H9 (cell line): Measurements from ENCODE around the gene SPDYA. TPM values are rescaled to one million over a fixed set of nuclear protein-coding genes. Genes with fewer than 3 reads are reported as not detected.

Experiments used
- DNase-seq: peaks from one replicate; pipeline ENCODE4 v3.0.0-alpha.2; 2017
- H2AFZ ChIP-seq: one replicate; pipeline ENCODE4 v1.6.1; 2013; ENCODE audit warnings: mild to moderate bottlenecking, low read length, control low read depth, moderate library complexity
- H2AK5ac ChIP-seq: 2 replicates; pipeline ENCODE4 v1.6.1; 2013; ENCODE audit warnings: low read length, control low read depth, mixed read lengths; ENCODE audit not compliant: insufficient read length
- H2BK120ac ChIP-seq: one replicate; pipeline ENCODE4 v1.6.1; 2013; ENCODE audit warnings: low read depth, mild to moderate bottlenecking, low read length, control low read depth, inconsistent platforms; ENCODE audit not compliant: poor library complexity, severe bottlenecking
- H2BK12ac ChIP-seq: 2 replicates; pipeline ENCODE4 v1.6.1; 2013; ENCODE audit warnings: low read length, control low read depth, mixed read lengths, low read depth; ENCODE audit not compliant: insufficient read length
- H2BK15ac ChIP-seq: 2 replicates; pipeline ENCODE4 v1.6.1; 2013; ENCODE audit warnings: low read depth, low read length, control low read depth
- H2BK20ac ChIP-seq: one replicate; pipeline ENCODE4 v1.6.1; 2013; ENCODE audit warnings: low read depth, mild to moderate bottlenecking, low read length, control low read depth, inconsistent platforms; ENCODE audit not compliant: poor library complexity, severe bottlenecking
- H2BK5ac ChIP-seq: 2 replicates; pipeline ENCODE4 v1.6.1; 2013; ENCODE audit warnings: low read length, control low read depth, mixed read lengths; ENCODE audit not compliant: insufficient read length
- H3K14ac ChIP-seq: 2 replicates; pipeline ENCODE4 v1.6.1; 2013; ENCODE audit warnings: low read length, control low read depth; ENCODE audit not compliant: insufficient read depth
- H3K18ac ChIP-seq: 2 replicates; pipeline ENCODE4 v1.6.1; 2013; ENCODE audit warnings: low read depth, mild to moderate bottlenecking, mixed read lengths, low read length, control low read depth; ENCODE audit not compliant: insufficient read length
- H3K23ac ChIP-seq: 2 replicates; pipeline ENCODE4 v1.6.1; 2013; ENCODE audit warnings: low read length, control low read depth, mixed read lengths, low read depth; ENCODE audit not compliant: insufficient read length
- H3K23me2 ChIP-seq: 2 replicates; pipeline ENCODE4 v1.6.1; 2013; ENCODE audit warnings: low read depth, mild to moderate bottlenecking, mixed read lengths, low read length, control low read depth; ENCODE audit not compliant: insufficient read length, poor library complexity, severe bottlenecking
- H3K27ac ChIP-seq: 2 replicates; pipeline ENCODE4 v1.5.1; 2013; ENCODE audit warnings: low read length, control low read depth, mixed read lengths, low read depth; ENCODE audit not compliant: insufficient read length
- H3K27me3 ChIP-seq: 2 replicates; pipeline ENCODE4 v1.6.1; 2013; ENCODE audit warnings: low read length, control low read depth, inconsistent platforms; ENCODE audit not compliant: insufficient read depth
- H3K4ac ChIP-seq: 2 replicates; pipeline ENCODE4 v1.6.1; 2013; ENCODE audit warnings: low read depth, mild to moderate bottlenecking, control low read depth, inconsistent platforms, low read length, moderate library complexity
- H3K4me1 ChIP-seq: 2 replicates; pipeline ENCODE4 v1.6.1; 2013; ENCODE audit warnings: low read length, control low read depth, inconsistent platforms; ENCODE audit not compliant: insufficient read depth
- H3K4me2 ChIP-seq: 2 replicates; pipeline ENCODE4 v1.6.1; 2013; ENCODE audit warnings: low read length, control low read depth, mixed read lengths; ENCODE audit not compliant: insufficient read length, insufficient read depth
- H3K56ac ChIP-seq: 2 replicates; pipeline ENCODE4 v1.6.1; 2013; ENCODE audit warnings: low read depth, mild to moderate bottlenecking, mixed read lengths, low read length, control low read depth; ENCODE audit not compliant: insufficient read length
- H3K79me1 ChIP-seq: 2 replicates; pipeline ENCODE4 v1.6.1; 2013; ENCODE audit warnings: low read depth, mild to moderate bottlenecking, moderate library complexity, low read length, control low read depth, inconsistent platforms; ENCODE audit not compliant: insufficient read depth, poor library complexity, severe bottlenecking
- H3K79me2 ChIP-seq: 2 replicates; pipeline ENCODE4 v1.6.1; 2013; ENCODE audit warnings: low read length, control low read depth, inconsistent platforms; ENCODE audit not compliant: insufficient read depth
- H3K9ac ChIP-seq: 2 replicates; pipeline ENCODE4 v1.6.1; 2013; ENCODE audit warnings: low read length, control low read depth, mixed read lengths; ENCODE audit not compliant: insufficient read length; ENCODE audit errors: extremely low read depth
- H3K9me3 ChIP-seq: one replicate; pipeline ENCODE4 v1.6.1; 2013; ENCODE audit warnings: low read depth, low read length, inconsistent platforms; ENCODE audit not compliant: control insufficient read depth
- H3T11ph ChIP-seq: one replicate; pipeline ENCODE4 v1.6.1; 2013; ENCODE audit warnings: mild to moderate bottlenecking, low read length, control low read depth, inconsistent platforms
- H4K20me1 ChIP-seq: one replicate; pipeline ENCODE4 v1.6.1; 2013; ENCODE audit not compliant: control insufficient read depth, insufficient read length, insufficient read depth
- H4K5ac ChIP-seq: 2 replicates; pipeline ENCODE4 v1.6.1; 2013; ENCODE audit warnings: low read depth, mild to moderate bottlenecking, mixed read lengths, low read length, control low read depth; ENCODE audit not compliant: insufficient read length
- H4K8ac ChIP-seq: replicated peaks from 2 replicates; pipeline ENCODE4 v1.6.1; 2013; ENCODE audit warnings: low read length, control low read depth, mixed read lengths, low read depth; ENCODE audit not compliant: insufficient read length
- H4K91ac ChIP-seq: 2 replicates; pipeline ENCODE4 v1.6.1; 2013; ENCODE audit warnings: low read depth, mild to moderate bottlenecking, moderate library complexity, mixed read lengths, low read length, control low read depth; ENCODE audit not compliant: insufficient read length
- H3K27ac Mint-ChIP-seq, 3 experiments: 2 replicates in 2 of 3; 3 replicates in 1 of 3; pipeline ENCODE4 v1.8.0; 2020 to 2021; ENCODE audit warnings: mixed read lengths in 3 of 3, mild to moderate bottlenecking in 1 of 3, moderate library complexity in 1 of 3
- H3K27me3 Mint-ChIP-seq: 2 replicates; pipeline ENCODE4 v1.8.0; 2021; ENCODE audit warnings: low read depth, mild to moderate bottlenecking, moderate library complexity, mixed read lengths
- H3K36me3 Mint-ChIP-seq, 3 experiments: 2 replicates in 2 of 3; 3 replicates in 1 of 3; pipeline ENCODE4 v1.8.0; 2020 to 2021; ENCODE audit warnings: low read depth in 3 of 3, mixed read lengths in 3 of 3; ENCODE audit not compliant: insufficient read depth in 1 of 3
- H3K4me1 Mint-ChIP-seq, 2 experiments: 2 replicates each; pipeline ENCODE4 v1.8.0; 2020; ENCODE audit warnings: mixed read lengths in 2 of 2
- H3K4me3 Mint-ChIP-seq, 2 experiments: 2 replicates in 1 of 2; 3 replicates in 1 of 2; pipeline ENCODE4 v1.8.0; 2020 to 2021; ENCODE audit warnings: mild to moderate bottlenecking in 2 of 2, mixed read lengths in 2 of 2, moderate library complexity in 1 of 2
- H3K9me3 Mint-ChIP-seq, 2 experiments: 2 replicates in 1 of 2; 3 replicates in 1 of 2; pipeline ENCODE4 v1.8.0; 2020; ENCODE audit warnings: mild to moderate bottlenecking in 2 of 2, mixed read lengths in 2 of 2, moderate library complexity in 1 of 2
- WGBS: extraction: QIAGEN DNeasy Blood & Tissue Kit; methylation state at CpG from one replicate; pipeline ENCODE4 v1.1.7; 2013; ENCODE audit warnings: missing lambda C conversion rate, low lambda C conversion rate, mixed read lengths; ENCODE audit not compliant: insufficient read length; ENCODE audit errors: extremely low coverage; 5-methylcytosine and 5-hydroxymethylcytosine counted together
- total RNA-seq: library from RNA; stranded (reverse); gene quantifications from 2 replicates; pipeline ENCODE4 v1.2.1, GENCODE V29; 2021
- TF ChIP-seq, protein P1 (sequence below): fragments of 200-600 bp; sonication (generic); conservative IDR thresholded peaks from 3 replicates; pipeline ENCODE4 v1.8.0; 2021; ENCODE audit warnings: antibody characterized with exemption, mild to moderate bottlenecking

SPDYA gene
- total RNA-seq, 1 experiment from 2014 or later: 0.52 TPM

DNA sequence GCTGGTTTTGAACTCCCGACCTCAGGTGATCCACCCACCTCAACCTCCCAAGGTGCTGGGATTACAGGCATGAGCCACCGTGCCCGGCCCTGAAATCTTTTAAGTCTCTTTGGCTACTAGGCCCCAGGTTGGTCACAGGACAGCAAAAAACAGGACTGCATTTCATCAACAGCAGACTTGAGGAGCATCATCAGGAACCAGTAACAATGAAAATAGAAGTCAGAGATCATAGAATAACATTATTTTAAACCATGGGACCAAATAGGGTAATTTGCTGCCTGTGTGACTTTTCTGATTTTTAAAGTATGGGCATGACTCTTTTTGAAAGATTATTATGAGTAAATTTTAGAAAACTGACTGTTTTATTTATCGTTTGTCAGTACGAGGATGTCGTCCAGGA lies 34.2 kb upstream of the SPDYA start:
- H2BK120ac ChIP-seq: no peak overlapping the region
- no peak overlapping the region for H3K18ac ChIP-seq
- no peaks in the 10 kb centered on the region for H4K20me1 ChIP-seq
- H3K4ac ChIP-seq: no peak overlapping the region
- H3K79me1 ChIP-seq: peaks cover 12% of the 10 kb centered on the region
- H3T11ph ChIP-seq: no peak overlapping the region
- H2BK5ac ChIP-seq: no peak overlapping the region
- no peaks in the 10 kb centered on the region for H3K9me3 ChIP-seq
- Mint-ChIP-seq H3K9me3 (no peaks in the 10 kb centered on the region), H3K27me3 (no peaks in the 10 kb centered on the region), H3K4me1 (peaks cover 0 to 5% of the 10 kb centered on the region in 2 experiments; a peak in 1 of 4 replicates), H3K36me3 (peaks cover 11 to 37% (median 36%) of the 10 kb centered on the region in 3 experiments; a peak in 6 of 7 replicates), H3K27ac (no peak overlapping the region), H3K4me3 (no peak overlapping the region)
- no peaks in the 10 kb centered on the region for H3K27me3 ChIP-seq
- no peak overlapping the region for H4K5ac ChIP-seq
- H2AFZ ChIP-seq: no peak overlapping the region
- H4K8ac ChIP-seq: no peak overlapping the region
- H3K23ac ChIP-seq: no peak overlapping the region
- H4K91ac ChIP-seq: no peak overlapping the region
- H2BK20ac ChIP-seq: no peak overlapping the region
- H3K23me2 ChIP-seq: no peaks in the 10 kb centered on the region
- no peaks in the 10 kb centered on the region for H3K4me1 ChIP-seq
- WGBS: no CpG with 5 or more reads among the region's 6 CpGs
- H3K14ac ChIP-seq: no peak overlapping the region
- no peak overlapping the region for H3K27ac ChIP-seq
- H2BK15ac ChIP-seq: no peak overlapping the region
- H3K9ac ChIP-seq: no peak overlapping the region
- H2BK12ac ChIP-seq: no peak overlapping the region
- TF ChIP-seq, protein P1, sequence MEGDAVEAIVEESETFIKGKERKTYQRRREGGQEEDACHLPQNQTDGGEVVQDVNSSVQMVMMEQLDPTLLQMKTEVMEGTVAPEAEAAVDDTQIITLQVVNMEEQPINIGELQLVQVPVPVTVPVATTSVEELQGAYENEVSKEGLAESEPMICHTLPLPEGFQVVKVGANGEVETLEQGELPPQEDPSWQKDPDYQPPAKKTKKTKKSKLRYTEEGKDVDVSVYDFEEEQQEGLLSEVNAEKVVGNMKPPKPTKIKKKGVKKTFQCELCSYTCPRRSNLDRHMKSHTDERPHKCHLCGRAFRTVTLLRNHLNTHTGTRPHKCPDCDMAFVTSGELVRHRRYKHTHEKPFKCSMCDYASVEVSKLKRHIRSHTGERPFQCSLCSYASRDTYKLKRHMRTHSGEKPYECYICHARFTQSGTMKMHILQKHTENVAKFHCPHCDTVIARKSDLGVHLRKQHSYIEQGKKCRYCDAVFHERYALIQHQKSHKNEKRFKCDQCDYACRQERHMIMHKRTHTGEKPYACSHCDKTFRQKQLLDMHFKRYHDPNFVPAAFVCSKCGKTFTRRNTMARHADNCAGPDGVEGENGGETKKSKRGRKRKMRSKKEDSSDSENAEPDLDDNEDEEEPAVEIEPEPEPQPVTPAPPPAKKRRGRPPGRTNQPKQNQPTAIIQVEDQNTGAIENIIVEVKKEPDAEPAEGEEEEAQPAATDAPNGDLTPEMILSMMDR: no peak
- H3K79me2 ChIP-seq: peaks cover 11% of the 10 kb centered on the region; the same call in 1 of the 2 replicates
- no peak for DNase-seq
- no peak overlapping the region for H3K56ac ChIP-seq
- H3K4me2 ChIP-seq: no peak overlapping the region
- H2AK5ac ChIP-seq: no peak overlapping the region
